ENCODE measurements around the gene USP32.

GRCh38 chr17:60157487-60158040, 234.4 kb downstream of the USP32 start:
- TF ChIP-seq CTCF (IDR thresholded peaks at IDR 0.05) (no peak), EZH2 (IDR thresholded peaks at IDR 0.05; ENCODE audit: borderline replicate concordance, insufficient read depth, low read depth, low read length, poor library complexity, severe bottlenecking) (no peak)

All from B cell (primary cell).